GM19099 (cell line): ENCODE measurements around the gene PECR.
A peak's percentile ranks its signal among the peaks of the same experiment; 100 is the strongest.

Experiments
- POLR2A ChIP-seq: IDR thresholded peaks from 3 replicates; pipeline ENCODE4 v1.6.1; 2011; ENCODE audit warnings: low read depth; ENCODE audit not compliant: insufficient read length; ENCODE audit errors: extremely low read depth

Gene PECR

GRCh38 chr2:216059233-216059834 is 22.3 kb downstream of the PECR start:
- no peak for TF ChIP-seq POLR2A

- peak; percentile 70 for TF ChIP-seq POLR2A
Measured at GRCh38 chr2:216057688-216058193, 23.9 kb downstream of the PECR start.

DNA sequence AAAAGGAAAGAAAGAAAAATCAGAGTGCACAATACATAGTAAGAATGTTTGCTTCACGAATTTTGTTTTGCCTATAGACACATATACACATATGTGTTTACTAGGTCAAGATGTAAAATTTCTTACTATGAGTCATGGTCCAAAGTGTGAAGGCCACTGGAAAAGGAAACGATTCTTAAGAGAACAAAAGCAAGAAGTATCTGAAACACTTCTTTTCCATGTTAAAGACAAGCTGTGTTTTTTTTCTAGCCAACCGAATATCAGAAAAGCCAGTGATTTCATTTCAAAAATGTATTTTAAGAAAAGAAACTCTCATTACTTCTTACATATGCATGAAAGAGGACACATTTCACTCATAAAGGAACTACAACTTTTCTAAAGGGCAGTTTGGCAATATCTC is 24.9 kb downstream of the PECR start:
- no peak for TF ChIP-seq POLR2A

DNA sequence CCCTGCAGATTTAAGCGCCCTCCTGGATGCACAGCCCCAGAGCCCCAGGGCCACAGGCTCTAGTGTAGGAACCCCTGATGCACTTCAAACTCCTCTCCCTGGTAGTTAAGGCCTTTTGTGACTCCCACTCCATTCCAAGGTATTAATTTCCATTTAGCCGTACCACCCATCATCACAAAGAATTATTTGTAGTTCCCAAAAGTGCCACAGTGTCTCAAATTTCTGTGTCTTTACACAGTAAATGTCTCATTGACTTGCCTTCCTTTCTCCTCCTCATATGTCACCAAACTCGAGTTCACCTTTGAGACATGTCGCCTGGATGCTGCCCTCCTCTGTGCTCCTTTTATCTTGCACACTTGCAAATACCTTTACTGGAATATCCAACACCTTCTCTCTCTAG is 25.9 kb downstream of the PECR start:
- no peak for TF ChIP-seq POLR2A

- no peak for TF ChIP-seq POLR2A
Measured at GRCh38 chr2:216052420-216052819, 29.2 kb downstream of the PECR start.

GRCh38 chr2:216051350-216051749 is 30.3 kb downstream of the PECR start:
- no peak for TF ChIP-seq POLR2A

GRCh38 chr2:216049452-216049851 is 32.2 kb downstream of the PECR start:
- no peak for TF ChIP-seq POLR2A

GRCh38 chr2:216047397-216047796 is 34.2 kb downstream of the PECR start:
- no peak for TF ChIP-seq POLR2A

DNA sequence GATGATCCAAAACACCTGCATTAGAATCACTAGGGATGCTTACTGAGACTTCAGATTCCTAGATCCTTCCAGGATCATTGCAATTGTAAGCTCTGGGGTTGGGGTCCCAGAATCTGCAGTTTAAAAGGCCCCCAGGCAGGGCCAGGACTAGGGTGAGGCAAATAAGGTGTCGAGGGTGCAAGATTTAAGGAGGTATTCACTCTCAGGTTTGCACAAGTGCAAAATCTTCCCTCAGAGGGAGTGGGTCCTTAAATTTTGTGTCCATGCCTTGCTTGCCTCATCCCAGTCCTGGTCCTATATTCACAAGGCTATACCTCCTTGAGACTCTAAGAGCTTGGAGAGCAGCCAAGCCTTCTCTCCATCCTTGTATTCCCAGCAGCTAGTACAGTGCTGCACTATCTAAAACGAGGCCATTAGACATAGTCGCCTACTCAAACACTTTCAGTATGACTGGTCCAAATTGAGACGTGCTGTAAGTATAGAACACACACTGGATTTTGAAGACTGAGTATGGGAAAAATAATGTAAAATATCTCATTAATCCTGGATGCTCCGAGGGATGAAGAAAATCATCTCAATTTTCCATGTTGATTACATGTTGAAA is 36.6 kb downstream of the PECR start:
- no peak for TF ChIP-seq POLR2A

GRCh38 chr2:216043949-216044348 is 37.7 kb downstream of the PECR start:
- TF ChIP-seq POLR2A: no peak

GRCh38 chr2:216041438-216041837 is 40.2 kb downstream of the PECR start:
- no peak for TF ChIP-seq POLR2A

- no peak for TF ChIP-seq POLR2A
Measured at GRCh38 chr2:216039918-216040317, 41.7 kb downstream of the PECR start.

- TF ChIP-seq POLR2A: no peak
Measured at GRCh38 chr2:216034065-216034464, 47.5 kb downstream of the PECR start.

DNA sequence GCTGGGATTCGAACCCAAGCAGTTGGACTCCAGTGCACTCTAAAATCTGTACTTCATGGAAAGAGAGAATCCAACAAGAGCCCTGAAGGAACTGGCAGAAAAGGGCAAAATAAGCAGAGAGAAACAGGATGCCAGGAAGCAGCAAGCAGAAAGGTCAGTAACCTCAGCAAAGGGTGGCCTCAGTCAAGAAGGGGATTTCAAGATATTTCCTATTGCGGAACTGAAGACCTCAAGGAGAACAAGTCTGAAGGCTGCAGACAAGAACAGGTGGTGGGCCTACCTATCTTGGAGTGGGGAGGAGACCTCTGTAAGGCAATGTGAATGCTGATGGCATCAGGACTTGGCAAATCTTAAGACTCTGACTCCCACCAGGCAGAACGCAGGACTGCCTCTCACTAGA is 48.2 kb downstream of the PECR start:
- TF ChIP-seq POLR2A: no peak

DNA sequence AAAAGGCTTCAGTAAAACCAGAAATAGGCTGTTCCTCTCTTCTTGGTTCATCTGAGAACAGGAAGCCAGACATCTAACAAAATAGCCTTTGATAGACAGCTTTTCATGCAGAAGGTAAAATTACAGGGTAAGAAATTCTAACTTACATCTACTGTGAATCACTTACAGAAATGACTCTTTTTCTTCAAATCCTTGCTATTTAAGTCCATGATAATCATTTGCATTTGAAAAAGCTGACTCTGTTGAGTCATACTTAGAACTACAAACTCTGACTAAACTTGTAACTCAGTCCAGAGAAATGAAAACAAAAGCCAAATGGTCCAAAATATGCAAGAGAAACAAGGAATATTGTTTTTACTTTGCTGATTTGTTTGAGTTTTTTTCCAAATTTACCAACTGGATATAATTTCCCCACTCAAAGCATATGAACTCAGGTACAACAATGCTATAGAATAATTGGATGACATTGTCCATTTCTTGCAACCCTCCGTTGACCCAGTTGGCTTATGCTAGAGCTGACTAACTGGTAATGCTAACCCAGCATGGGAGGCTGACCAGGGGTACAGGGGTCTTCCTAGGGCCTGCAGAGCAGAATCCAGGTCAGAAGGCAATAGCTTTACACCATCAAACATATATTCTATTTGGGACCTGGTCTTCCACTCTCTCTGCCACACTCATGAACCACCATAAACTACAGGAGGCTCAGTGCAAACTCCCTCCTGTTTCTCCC is 49.5 kb downstream of the PECR start:
- no peak for TF ChIP-seq POLR2A

GRCh38 chr2:216030216-216030615 is 51.4 kb downstream of the PECR start:
- no peak for TF ChIP-seq POLR2A
